Measurements from ENCODE around the gene PBXIP1.
"Not testable (repeated sequence)": the region's sequence is repeated elsewhere in the genome, so short reads cannot be mapped to it uniquely, and the experiment has no call there.

Gene PBXIP1

DNA sequence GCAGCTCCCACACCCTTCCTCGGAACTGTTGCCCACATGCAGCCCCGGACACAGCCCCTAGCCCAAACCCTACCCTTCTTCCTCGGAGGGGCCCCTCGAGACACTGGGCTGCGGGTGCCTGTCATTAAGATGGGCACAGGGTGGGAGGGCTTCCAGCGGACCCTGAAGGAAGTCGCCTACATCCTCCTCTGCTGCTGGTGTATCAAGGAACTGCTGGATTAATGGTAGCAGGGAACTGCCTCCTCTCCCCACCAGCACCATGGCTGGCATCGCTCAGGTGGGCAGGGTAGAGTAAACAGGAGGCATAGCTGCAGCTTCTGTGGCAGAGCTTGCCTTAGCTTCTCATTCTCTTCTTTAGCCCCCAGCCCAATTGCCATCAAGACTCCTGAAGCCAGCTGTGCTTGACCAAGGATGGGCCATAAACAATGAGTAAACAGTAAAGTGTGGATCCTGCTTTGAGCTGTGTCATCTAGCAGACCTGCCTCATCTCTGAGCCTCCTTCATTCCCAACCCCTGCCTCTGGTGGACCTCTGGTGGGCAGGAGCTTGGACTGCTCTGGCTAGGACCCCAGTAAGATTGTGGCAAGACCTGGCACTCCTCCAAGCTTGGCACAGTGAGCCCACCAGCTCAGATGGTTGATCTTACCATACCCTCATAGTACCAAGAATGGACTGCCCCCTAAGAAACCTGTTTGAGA lies 37.8 kb upstream of the PBXIP1 start, which contains the start of gene LENEP:
Gene LENEP, plus strand, starts transcription at position 15 of the 697 bp plus-strand sequence. Its CDS starts 22 bp downstream, at position 37.
- no peak for DNase-seq (ENCODE audit: low read depth)
- TF ChIP-seq, protein P1, sequence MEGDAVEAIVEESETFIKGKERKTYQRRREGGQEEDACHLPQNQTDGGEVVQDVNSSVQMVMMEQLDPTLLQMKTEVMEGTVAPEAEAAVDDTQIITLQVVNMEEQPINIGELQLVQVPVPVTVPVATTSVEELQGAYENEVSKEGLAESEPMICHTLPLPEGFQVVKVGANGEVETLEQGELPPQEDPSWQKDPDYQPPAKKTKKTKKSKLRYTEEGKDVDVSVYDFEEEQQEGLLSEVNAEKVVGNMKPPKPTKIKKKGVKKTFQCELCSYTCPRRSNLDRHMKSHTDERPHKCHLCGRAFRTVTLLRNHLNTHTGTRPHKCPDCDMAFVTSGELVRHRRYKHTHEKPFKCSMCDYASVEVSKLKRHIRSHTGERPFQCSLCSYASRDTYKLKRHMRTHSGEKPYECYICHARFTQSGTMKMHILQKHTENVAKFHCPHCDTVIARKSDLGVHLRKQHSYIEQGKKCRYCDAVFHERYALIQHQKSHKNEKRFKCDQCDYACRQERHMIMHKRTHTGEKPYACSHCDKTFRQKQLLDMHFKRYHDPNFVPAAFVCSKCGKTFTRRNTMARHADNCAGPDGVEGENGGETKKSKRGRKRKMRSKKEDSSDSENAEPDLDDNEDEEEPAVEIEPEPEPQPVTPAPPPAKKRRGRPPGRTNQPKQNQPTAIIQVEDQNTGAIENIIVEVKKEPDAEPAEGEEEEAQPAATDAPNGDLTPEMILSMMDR (conservative IDR thresholded peaks at IDR 0.05; ENCODE audit: low read depth, low read length): no peak
- no peak within 1 kb of the TSS for H3K4me3 ChIP-seq (ENCODE audit: low read depth, low read length)

DNA sequence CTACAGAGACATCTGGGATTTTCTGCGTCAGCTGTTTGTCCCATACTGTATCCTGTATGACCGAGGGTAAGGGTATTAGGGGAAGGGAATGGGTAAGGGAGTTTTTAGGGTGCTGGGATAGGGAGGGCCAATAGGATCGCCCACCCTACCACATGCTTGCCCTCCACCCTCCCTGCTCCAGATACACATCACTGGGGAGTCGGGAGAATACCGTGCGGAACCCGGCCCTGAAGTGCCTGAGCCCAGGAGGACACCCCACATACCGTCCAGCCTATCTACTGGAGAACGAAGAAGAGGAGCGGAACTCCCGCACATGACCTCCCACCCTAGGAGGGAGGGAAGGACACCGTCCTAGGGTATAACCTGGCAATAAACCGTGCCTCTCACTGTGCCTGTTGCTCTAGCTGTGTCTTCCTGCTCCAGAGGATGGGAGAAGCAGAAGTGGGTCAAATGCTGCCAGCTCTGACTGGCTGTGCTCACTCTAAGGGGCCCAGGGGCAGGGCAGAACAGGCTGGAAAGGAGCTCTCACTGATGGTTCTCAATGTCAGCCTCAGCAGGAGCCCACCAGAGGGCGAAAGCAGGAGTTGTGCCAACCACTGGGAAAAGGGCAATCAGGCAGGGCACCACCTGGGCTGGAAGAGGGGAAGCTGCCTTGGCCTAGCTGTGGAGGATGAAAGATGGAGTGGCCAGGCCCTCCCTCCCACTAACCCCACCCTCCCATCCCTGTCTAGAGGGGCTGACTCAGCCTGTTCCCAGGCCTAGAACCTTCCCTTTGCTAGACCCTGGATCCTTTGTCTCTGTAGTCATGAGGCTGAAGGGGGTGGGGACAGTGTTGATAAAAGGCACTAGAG lies 37.0 kb upstream of the PBXIP1 start:
- peak; percentile 50 for DNase-seq (ENCODE audit: low read depth)
- TF ChIP-seq, protein P1 (conservative IDR thresholded peaks at IDR 0.05; ENCODE audit: low read depth, low read length): peak; percentile 34
- H3K4me3 ChIP-seq (ENCODE audit: low read depth, low read length): no peak overlapping the region

DNA sequence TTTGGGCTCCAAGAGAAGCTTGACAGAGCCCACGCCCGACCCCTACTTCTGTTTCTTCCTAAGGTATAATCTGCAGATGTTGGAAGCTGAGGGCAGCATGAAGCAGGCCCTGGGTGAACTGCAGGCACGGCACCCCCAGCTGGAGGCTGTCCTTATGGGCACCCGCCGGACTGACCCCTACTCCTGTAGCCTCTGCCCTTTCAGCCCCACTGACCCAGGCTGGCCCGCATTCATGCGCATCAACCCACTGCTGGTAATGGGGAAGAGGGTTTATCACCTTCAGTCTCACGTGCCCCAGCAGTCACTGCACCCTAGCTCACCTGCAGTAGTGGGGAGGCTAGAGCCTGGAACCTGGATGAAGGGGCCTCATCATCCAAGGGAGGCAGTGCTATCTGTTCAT lies 34.4 kb upstream of the PBXIP1 start:
- H3K4me3 ChIP-seq (ENCODE audit: low read depth, low read length): no peak overlapping the region
- TF ChIP-seq, protein P1 (conservative IDR thresholded peaks at IDR 0.05; ENCODE audit: low read depth, low read length): no peak
- no peak for DNase-seq (ENCODE audit: low read depth)

DNA sequence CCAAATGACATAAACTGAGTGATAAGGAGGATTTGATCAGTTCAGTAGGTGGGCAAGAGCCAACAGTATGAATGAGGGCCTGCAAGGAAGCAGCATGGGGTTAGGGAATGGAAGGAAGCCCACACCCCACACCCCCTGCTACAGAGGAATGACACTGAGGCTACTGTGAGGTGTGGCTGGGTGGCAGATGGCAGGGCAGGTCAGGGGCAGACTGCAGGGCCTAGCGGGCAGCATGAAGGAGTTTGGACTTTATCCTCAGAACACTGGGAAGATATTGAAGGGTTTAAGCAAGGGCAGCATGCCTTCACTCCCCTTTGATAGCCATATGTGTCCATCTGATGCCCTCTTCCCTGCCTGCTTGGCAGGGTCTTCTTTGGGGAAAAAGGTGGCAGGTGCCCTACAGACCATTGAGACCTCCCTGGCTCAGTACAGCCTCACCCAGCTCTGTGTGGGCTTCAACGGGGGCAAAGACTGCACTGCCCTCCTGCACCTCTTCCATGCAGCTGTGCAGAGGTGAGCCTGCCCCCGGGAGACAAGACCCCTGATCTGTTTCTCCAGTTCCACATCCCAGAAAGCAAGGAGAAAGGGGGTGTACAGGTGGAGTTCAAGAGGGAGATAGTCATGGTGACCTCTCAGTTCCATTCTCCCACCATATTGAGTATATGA lies 33.4 kb upstream of the PBXIP1 start:
- no peak for DNase-seq (ENCODE audit: low read depth)
- no peak overlapping the region for H3K4me3 ChIP-seq (ENCODE audit: low read depth, low read length)
- TF ChIP-seq, protein P1 (conservative IDR thresholded peaks at IDR 0.05; ENCODE audit: low read depth, low read length): no peak

DNA sequence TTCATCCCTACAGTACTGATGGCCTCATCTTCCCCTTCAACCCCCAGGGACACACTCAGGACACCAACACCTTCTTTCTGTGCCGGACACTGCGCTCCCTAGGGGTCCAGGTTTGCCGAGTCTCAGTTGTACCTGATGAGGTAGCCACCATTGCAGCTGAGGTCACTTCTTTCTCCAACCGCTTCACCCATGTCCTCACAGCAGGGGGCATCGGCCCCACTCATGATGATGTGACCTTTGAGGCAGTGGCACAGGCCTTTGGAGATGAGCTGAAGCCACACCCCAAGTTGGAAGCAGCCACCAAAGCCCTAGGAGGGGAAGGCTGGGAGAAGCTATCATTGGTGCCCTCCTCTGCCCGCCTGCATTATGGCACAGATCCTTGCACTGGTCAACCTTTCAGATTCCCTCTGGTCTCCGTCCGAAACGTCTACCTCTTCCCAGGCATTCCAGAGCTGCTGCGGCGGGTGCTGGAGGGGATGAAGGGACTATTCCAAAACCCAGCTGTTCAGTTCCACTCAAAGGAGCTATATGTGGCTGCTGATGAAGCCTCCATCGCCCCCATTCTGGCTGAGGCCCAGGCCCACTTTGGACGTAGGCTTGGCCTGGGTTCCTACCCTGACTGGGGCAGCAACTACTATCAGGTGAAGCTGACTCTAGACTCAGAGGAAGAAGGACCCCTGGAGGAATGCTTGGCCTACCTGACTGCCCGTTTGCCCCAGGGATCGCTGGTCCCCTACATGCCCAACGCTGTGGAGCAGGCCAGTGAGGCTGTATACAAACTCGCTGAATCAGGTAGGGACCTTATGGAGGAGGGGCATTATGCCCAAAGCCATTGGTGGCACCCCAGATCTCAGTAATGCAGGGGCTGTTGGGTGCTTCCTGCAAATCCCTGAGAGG lies 32.4 kb upstream of the PBXIP1 start:
- DNase-seq (ENCODE audit: low read depth): no peak
- TF ChIP-seq, protein P1 (conservative IDR thresholded peaks at IDR 0.05; ENCODE audit: low read depth, low read length): no peak
- no peak overlapping the region for H3K4me3 ChIP-seq (ENCODE audit: low read depth, low read length)

DNA sequence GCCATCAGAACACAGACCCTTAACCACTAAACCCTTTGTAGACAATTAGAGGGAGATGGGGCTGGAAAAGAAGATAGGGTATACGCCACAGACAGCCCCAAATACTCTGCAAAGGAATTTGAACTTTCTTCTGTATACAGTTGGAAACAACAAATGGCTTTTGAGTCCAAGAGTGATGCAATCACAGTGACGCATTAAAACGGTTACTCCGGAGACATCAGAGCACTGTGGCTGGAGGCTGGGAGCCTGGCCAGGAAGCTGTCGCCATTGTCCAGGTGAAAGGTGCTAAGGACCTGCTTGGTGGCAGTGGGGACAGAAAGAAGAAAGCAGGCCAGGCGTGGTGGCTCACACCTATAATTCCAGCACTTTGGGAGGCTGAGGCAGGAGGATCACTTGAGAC lies 31.4 kb upstream of the PBXIP1 start:
- TF ChIP-seq, protein P1 (conservative IDR thresholded peaks at IDR 0.05; ENCODE audit: low read depth, low read length): no peak
- DNase-seq (ENCODE audit: low read depth): no peak
- no peak overlapping the region for H3K4me3 ChIP-seq (ENCODE audit: low read depth, low read length)

DNA sequence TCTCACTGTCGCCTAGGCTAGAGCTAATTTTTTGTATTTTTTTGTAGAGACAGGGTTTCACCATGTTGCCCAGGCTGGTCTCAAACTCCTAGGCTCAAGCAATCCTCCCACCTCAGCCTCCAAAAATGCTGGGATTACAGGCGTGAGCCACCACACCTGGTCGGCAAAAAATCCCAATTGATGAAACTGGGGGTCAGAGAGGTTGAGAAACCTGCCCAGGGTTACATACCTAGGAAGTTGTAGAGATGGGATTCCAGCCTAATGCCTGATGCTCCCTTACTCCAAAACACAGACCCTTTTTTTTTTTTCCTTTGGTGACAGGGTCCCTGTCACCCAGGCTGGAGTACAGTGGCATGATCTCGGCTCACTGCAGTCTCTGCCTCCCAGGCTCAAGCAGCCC lies 30.8 kb upstream of the PBXIP1 start:
- not testable (repeated sequence) for H3K4me3 ChIP-seq (ENCODE audit: low read depth, low read length); DNase-seq (ENCODE audit: low read depth)
